GM20000 (cell line): ENCODE results near the gene LUZP2.

Experiments
- DNase-seq: peaks from one replicate; pipeline ENCODE4 v3.0.0; 2012; ENCODE audit warnings: low spot score
- CTCF ChIP-seq: IDR thresholded peaks from 2 replicates; pipeline ENCODE4 v1.5.1; 2012; ENCODE audit warnings: mild to moderate bottlenecking, control low read depth; ENCODE audit errors: extremely low read depth, missing control alignments

Gene LUZP2

DNA sequence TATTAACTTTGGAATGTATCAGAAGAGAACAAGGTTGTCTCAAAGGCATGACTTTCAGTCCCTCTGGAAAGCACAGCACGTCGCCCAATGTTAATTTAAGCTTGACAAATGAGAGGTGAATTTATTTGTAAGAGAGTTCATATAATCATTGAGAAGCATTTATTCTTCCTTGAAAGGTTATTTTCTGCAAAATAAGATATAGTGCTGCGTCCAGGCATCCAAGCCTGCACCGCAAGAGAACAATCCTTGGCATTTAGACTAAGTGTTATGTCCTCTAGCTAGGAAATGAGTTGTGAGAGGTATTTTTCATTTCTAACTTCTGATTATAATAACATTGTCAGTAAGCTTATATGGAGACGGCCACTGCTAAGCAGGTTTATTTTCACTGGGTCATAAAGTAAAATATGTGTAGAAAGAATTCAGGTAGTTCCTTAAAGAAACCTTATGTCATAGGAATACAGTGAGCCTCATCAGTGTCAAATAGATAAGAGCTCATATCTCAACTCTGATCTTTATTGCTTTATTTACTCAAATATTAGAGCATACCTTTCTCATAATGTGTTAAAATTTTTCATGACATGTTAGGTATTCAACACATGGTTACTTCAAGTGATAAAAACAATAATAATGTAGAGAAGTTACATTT, 182.0 kb downstream of the LUZP2 start:
- DNase-seq = no peak
- no peak for TF ChIP-seq CTCF

GRCh38 chr11:24679821-24680351, 183.0 kb downstream of the LUZP2 start:
- DNase-seq = no peak
- no peak for TF ChIP-seq CTCF

DNA sequence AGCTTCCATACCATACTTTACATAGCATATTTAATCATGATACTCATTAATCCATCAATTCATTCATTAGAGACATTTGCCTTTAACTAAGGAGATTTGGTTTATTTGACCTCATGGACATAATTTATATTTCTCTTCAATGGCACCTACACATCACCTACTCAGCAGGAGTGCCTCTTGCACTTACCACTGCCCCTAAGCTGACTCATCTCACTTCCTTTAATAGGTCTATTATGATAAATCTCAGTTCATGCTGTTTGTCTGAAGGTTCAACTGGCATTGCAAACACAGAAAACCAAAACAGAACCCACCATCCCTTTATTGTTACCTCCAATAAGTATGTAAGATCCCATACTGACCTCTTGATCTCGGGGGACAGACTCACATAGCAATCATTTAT, 186.7 kb downstream of the LUZP2 start:
- no peak for TF ChIP-seq CTCF
- no peak for DNase-seq

GRCh38 chr11:24685821-24686220, 189.0 kb downstream of the LUZP2 start:
- no peak for TF ChIP-seq CTCF
- no peak for DNase-seq

GRCh38 chr11:24687531-24688147, 190.8 kb downstream of the LUZP2 start:
- no peak for DNase-seq
- no peak for TF ChIP-seq CTCF

DNA sequence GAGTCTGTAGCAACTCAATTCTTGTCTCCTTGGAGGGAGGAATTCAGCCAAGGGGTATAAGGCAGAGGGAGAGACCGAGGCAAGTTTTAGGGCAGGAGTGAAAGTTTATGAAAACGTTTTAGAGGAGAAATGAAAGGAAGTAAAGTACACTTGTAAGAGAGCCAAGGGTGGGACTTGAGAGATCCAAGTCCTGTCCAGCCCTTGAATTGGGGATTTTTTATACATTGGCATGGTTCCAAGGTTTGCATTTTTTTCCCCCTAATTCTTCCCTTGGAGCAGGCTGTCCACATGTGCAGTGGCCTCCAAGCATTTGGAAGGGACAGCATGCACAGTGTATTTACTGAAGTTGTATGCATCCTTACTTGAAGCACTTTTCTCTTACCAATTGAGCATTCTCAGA, 192.1 kb downstream of the LUZP2 start:
- no peak for TF ChIP-seq CTCF
- DNase-seq = no peak

- no peak for TF ChIP-seq CTCF
- DNase-seq = no peak
Observed at GRCh38 chr11:24697522-24698111, 200.8 kb downstream of the LUZP2 start.
